ENCODE data around the gene GTF2H2C. TPM values are rescaled to one million over a fixed set of nuclear protein-coding genes. Genes with fewer than 3 reads are reported as not detected.
"Not testable (repeated sequence)": the region's sequence is repeated elsewhere in the genome, so short reads cannot be mapped to it uniquely, and the experiment has no call there.

Gene GTF2H2C
- polyA plus RNA-seq, 3 donors = 25.8 to 36.3 (median 29.8) TPM

DNA sequence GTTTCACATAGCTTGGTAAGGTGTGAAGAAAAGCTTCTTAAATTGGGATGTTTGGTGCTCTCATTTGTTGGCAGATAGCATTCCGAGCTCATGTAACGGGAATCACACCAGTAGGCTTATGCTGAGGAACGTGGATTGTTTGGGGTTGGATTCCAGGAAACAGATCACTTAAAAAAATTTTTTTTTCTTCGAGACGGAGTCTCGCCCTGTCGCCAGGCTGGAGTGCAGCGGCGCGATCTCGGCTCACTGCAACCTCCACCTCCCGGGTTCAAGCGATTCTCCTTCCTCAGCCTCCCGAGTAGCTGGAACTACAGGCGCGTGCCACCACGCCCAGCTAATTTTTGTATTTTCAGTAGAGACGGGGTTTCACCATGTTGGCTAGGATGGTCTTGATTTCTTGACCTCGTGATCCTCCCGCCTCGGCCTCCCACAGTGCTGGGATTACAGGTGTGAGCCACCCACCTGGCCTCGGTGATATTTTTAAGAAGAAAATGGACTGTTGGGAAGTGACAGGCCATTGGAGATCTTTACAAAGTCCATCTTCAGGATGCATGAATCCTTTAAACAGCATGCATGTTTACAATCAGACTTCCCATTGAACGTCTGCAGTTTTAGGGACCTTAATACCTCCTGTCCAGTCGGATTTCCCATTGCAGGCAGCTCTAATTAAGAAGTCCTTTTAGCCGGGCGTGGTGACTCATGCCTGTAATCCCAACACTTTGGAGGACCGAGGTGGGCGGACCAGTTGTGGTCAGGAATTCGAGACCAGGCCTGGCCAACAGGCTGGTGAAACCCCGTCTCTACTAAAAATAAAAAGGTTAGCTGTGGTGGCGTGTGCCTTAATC is 818 bp downstream of the GTF2H2C start:
- DNase-seq (ENCODE audit: low read depth in 3 of 3, low spot score in 2 of 3) = not testable (repeated sequence)

DNA sequence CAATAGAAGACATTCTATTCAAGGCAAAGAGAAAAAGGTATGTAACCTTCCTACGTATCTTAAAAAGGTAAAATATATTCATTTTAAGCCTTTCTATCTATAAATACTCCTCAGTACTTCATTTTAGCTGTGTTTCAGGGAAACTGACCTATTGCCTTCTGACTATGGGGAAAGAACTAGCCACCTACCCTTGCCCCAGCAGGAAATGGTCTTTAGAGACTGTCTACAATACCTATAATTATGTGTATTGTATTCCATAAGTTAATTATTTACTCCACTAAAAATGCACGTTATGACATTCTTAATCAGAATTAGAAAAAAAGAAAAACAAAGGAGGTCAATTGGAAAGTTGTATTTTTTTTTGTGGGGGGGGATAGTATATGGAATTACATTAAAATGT is 6.2 kb downstream of the GTF2H2C start:
- not testable (repeated sequence) for DNase-seq (ENCODE audit: low read depth in 3 of 3, low spot score in 2 of 3)

DNA sequence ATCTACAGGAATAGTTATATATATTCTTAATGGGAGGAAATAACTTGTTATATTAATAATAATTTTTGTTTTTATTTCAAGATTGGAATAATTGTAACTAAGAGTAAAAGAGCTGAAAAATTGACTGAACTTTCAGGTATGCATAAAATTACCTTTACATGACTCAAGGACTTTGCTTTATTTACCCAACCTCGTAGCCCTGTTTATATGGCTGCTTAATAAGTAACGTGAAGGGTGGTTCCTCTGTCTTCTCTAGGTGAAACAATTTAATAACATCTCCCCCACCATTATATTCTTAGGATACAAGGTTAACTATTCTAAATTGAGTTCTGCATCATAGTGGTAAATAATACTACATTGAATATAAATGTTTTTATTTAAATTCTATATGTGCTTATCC is 8.1 kb downstream of the GTF2H2C start:
- not testable (repeated sequence) for DNase-seq (ENCODE audit: low read depth in 3 of 3, low spot score in 2 of 3)

DNA sequence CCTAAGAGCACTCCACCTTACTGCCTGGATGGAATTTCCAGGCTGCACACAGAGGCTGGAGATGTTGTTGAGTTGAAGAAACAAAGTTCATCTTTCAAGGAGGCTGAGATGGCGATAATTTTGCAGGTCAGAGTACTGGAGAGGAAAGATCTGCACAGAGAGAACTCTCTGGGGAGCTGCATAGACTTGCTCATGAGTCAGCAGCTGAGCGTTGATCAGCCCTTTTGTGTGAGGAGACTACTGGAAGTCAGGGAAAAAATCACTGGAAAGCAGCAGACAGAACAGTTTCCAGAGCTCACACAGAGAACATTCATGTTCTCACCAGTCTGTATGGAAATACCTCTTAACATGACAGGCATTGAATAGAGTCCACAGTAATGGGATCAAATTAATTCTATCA is 23.4 kb downstream of the GTF2H2C start:
- not testable (repeated sequence) for DNase-seq (ENCODE audit: low read depth in 3 of 3, low spot score in 2 of 3)

DNA sequence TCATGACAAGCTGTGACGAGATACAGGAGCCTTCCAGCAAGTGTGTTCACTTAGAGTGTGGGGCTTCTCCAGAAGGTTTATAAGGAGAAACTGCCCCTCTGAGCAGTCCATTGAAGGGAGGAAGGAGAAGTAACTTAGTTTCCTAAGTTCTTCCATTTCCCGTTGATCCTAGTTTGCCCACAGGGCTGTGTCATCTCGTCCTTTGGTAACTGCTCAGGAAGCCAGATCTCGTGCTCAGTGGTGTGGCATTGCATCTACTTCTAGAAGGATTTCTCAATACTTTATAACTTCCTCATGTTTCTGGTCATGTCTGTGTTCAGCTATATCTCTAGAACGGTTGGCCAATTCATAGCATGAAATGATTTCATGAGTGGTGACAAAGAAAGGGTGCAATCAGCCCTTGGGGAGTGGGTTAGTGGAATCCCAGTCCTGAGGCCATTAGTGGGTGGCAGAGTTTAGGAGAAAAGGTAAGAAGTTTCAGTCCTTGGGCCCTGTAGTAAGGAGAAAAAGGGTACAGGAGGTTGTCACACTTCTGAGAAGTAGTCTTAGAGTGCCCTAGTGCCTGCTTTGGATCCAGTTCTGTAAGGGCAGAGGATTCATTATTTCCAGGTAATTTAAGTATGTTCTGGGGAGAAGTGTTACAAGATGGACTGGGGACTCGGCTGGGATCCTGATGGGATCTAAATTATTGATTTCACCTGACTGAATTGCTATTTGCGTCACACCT is 36.3 kb downstream of the GTF2H2C start:
- DNase-seq (ENCODE audit: low read depth in 3 of 3, low spot score in 2 of 3) = not testable (repeated sequence)

DNA sequence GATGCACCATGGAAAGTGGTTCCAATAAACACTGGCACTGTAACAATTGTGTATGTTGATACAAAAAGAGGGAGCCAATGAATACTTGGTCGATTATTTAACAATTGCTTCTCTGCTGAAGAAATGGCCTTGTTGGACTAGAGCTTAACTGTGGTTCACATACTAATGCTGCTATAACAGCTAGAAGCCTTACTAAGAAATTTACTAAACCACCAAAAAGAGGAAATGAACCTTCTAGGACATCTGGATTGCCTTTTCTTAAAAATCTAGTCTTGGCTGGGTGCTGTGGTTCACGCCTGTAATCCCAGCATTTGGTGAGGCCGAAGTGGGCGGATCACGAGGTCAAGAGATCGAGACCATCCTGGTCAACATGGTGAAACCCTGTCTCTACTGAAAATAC is 42.0 kb downstream of the GTF2H2C start:
- not testable (repeated sequence) for DNase-seq (ENCODE audit: low read depth in 3 of 3, low spot score in 2 of 3)

DNA sequence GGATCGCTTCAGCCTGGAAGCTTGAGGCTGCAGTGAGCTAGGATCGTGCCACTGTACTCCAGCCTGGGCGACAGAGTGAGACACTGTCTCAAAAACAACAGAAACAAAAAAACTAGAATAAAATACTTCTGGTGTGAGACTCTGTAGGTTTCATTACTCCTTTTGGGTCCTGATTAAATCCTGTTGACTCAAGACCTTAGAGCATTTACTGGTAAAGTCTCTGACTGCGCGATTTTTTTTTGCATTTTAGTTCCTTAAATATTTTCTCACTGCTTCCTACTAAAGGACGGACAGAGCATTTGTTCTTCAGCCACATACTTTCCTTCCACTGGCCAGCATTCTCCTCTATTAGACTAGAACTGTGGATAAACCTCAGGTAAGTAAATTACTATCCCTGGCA is 46.8 kb downstream of the GTF2H2C start:
- DNase-seq (ENCODE audit: low read depth in 3 of 3, low spot score in 2 of 3) = not testable (repeated sequence)

DNA sequence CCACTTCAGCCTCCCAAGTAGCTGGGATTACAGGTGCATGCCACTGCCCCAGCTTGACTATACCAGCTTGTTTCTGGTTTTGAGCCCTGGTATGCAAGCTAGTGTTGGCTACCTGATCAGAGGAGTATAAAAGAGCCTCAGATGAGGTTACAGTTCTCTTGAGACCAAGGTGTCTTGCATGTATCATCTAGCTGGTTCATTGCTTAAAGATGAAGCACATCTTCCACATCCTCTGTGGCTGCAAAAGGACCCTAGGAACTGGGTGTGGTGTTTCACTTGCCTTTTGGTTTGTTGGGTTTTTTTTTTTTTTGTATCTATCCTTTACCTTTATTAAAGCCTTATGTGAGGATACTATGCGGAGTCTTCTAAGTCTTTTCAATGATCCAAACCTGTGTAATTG is 47.8 kb downstream of the GTF2H2C start:
- DNase-seq (ENCODE audit: low read depth in 3 of 3, low spot score in 2 of 3) = not testable (repeated sequence)

DNA sequence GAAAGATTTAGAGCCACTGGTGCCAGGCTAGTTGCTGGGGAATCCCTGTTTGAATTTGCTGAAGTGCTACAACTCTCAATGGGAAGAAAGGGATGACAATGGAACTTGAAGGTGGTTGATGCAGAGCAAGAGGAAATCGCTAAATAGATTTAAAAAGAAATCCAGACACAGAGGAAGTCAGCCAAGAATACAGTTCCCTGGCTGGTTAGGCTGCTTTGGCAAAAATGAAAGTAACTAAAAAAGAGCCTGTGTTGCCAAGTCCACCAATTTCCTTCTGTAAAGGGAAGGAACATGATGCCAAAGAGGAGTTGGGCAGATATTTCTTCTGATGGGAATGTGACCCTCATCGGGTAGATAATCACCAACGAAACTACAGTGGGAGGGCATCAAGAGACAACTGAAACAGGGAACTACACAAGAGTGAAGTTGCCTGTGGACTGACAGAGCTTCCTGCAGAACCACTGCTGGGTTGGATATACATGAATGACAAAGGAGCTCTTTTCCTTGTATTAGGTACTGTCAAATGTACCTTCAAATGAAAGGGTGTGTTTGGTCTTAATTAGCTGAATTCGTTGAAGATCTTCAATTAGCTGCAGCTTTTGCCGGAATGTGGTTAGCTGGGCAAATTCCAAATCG is 49.0 kb downstream of the GTF2H2C start:
- not testable (repeated sequence) for DNase-seq (ENCODE audit: low read depth in 3 of 3, low spot score in 2 of 3)

DNA sequence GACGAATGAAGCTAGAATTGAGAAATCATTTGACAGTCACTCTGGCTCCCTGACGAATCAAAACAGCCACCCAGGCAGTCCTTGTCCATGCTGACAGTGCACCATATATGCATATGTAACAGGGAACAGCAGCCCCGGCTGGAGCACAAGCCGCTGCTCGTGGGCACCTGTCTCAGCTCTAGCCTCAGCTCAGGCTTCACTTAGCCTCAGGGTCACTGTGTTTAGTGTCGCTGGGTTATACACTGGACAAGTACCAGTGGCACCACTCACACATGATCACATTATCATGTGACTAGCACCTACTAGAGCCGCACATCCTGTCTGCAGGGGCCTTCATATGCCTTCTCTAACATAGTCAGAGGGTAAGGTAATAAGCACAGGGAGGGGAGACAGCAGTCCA is 54.9 kb downstream of the GTF2H2C start:
- DNase-seq (ENCODE audit: low read depth in 3 of 3, low spot score in 2 of 3) = not testable (repeated sequence)

DNA sequence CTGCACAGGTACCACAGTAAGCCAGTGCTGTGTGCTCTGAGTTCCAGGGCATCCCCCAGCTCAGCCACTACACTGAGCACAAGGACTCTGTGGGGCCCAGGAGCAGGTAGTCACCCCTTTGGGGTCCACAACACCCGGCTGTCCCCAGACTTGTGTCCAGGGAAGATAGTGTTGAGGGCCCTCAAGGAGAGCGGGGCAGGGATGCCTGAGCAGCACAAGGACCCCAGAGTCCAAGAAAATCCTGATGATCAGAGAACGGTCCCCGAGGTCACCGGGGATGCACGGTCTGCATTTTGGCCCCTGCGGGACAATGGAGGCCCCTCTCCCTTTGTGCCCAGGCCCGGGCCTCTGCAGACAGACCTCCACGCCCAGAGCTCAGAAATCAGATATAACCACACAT is 71.9 kb downstream of the GTF2H2C start:
- not testable (repeated sequence) for DNase-seq (ENCODE audit: low read depth in 3 of 3, low spot score in 2 of 3)

Other genes with a start within 250 kb of the GTF2H2C start
- 10 to 100 TPM; 11.3 to 13.2 (median 12.9) TPM for gene CCDC125, start 227.4 kb upstream of the GTF2H2C start, polyA plus RNA-seq (ENCODE audit: insufficient read length in 3 of 3)
- 100 to 1,000 TPM in 2 of 3 donors, 10 to 100 TPM in 1; 97.3 to 102 (median 100) TPM for gene AK6, start 190.7 kb upstream of the GTF2H2C start, polyA plus RNA-seq (ENCODE audit: insufficient read length in 3 of 3)
- gene TAF9, start 190.7 kb upstream of the GTF2H2C start, polyA plus RNA-seq (ENCODE audit: insufficient read length in 3 of 3) = 10 to 100 TPM; 57.1 to 64.8 (median 63.8) TPM
- gene RAD17, start 190.4 kb upstream of the GTF2H2C start, polyA plus RNA-seq (ENCODE audit: insufficient read length in 3 of 3) = 10 to 100 TPM; 39.3 to 42.6 (median 41.7) TPM
- gene MARVELD2, start 145.1 kb upstream of the GTF2H2C start, polyA plus RNA-seq (ENCODE audit: insufficient read length in 3 of 3) = 10 to 100 TPM; 27.1 to 31.3 (median 27.3) TPM
- 10 to 100 TPM; 40.8 to 46.1 (median 45.0) TPM for gene OCLN, start 67.4 kb upstream of the GTF2H2C start, polyA plus RNA-seq (ENCODE audit: insufficient read length in 3 of 3)